HG03442 (cell line): ENCODE data around the gene MOB4.
A peak's percentile ranks its signal among the peaks of the same experiment; 100 is the strongest.
"Not testable (repeated sequence)": the region's sequence is repeated elsewhere in the genome, so short reads cannot be mapped to it uniquely, and the experiment has no call there.

ENCODE experiments used
- ATAC-seq: cut with Tn5 transposase; IDR thresholded peaks from one replicate; pipeline ENCODE4 v1.9.1; 2021; ENCODE audit warnings: mild to moderate bottlenecking, moderate library complexity; ENCODE audit not compliant: unreplicated experiment

The MOB4 gene

GRCh38 chr2:197515739-197516392 is at the start of gene MOB4:
Gene MOB4 (plus strand): TSS chr2:197516066. CDS start chr2:197516087, 21 bp downstream.
- ATAC-seq: peak; percentile 93

DNA sequence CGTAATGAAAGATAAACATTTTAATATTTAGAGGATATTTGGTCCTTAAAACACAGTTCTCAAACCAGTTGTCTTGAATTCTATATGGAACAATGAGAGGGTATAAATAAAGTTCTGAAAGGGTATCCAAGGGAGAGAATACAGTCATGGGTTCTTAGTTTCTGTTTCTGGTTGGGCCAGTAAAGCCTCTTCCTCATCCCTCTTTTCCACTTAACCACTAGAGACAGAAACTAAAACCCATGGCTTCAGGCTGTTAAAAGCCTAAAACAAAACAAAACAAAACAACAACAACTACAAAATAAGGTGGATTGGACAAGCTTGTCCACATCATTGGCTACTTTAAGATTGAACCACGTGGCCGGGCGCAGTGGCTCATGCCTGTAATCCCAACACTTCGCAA is 43.7 kb upstream of the MOB4 start:
- no peak for ATAC-seq

- ATAC-seq: no peak
These were observed 38.1 kb upstream of the MOB4 start for GRCh38 chr2:197477797-197478196.

GRCh38 chr2:197480165-197481036 is 35.5 kb upstream of the MOB4 start:
- no peak for ATAC-seq

- ATAC-seq: not testable (repeated sequence)
These were observed 31.6 kb upstream of the MOB4 start for GRCh38 chr2:197484248-197484647.

- no peak for ATAC-seq
These were observed 29.7 kb upstream of the MOB4 start for GRCh38 chr2:197486175-197486574.

DNA sequence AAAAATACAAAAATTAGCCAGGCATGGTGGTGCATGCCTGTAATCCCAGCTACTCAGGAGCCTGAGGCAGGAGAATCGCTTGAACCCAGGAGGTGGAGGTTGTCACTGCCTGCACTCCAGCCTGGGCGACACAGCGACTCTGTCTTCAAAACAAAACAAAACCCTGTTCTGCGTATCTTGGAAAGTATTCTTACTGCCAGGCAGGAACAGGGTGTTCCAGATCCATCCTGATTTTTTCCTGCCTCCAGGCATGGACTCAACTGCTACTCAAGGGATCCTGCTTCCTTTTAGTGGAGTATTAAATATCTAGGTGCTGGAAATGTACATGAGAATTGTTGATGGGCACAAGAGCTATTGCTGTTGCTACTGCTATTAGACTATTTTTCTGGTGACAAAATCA is 28.5 kb upstream of the MOB4 start:
- ATAC-seq: no peak

DNA sequence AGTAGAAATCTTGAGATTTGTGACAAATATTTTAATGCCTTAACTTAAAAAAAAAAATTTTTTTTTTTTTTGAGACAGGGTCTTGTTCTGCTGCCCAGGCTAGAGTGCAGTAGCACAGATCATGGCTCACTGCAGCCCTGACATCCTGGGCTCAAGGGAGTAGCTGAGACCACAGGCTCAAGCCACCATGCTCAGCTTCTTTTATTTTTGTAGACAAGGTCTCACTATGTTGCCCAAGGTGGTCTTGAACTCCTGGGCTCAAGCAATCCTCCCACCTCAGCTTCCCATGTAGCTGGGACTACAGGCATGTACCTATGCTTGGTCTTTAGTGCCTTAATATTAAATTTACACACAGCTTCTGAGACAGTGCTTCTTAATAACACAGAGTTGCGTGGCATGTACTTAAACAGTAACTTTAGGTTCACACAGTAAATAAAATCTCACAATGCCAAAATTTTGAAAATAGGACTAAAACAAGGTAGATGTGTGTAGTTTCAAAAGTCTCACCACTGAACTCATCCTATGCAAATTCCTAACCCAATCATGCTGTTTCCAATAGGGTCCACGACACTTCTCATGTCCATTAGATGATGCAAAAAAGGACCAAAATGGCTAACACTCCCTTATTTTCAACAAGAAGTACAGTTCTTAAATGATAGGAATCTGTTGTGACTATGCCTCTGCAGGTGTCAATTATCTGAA is 20.3 kb upstream of the MOB4 start:
- ATAC-seq: no peak

GRCh38 chr2:197496695-197497094 is 19.2 kb upstream of the MOB4 start:
- no peak for ATAC-seq

- no peak for ATAC-seq
These were observed 18.5 kb upstream of the MOB4 start for GRCh38 chr2:197497326-197497725.

DNA sequence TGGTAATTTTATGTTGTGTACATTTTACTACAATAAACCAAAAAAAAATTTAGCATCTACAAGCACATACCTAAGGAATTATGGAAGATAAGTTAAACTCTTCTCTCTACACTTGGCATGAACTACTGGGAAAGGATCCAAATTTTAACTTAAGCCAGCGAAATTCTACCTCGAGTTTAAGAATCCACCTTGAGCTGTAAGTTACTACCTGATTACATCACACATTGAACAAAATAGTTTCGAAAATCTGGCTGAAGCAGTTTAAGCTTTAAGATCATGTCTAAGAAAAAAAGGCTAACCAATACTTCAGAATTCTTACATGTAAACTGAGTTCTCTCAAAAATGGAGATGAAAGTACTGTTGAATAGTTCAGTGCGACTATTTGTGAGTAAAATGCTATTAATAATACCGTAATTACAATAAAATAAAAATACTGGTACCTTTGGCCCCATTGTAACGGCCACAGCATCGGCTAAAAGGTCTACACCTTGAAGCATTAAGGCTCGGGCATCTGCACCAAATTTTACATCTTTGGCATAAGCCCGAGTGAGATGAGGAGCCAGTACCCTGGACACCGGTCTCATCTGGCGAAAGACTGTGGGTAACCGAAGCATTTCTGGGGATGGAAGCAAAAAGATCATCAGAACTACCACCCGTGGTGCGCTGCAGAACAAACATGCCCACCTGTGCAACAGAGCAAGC is 17.5 kb upstream of the MOB4 start:
- ATAC-seq: no peak

DNA sequence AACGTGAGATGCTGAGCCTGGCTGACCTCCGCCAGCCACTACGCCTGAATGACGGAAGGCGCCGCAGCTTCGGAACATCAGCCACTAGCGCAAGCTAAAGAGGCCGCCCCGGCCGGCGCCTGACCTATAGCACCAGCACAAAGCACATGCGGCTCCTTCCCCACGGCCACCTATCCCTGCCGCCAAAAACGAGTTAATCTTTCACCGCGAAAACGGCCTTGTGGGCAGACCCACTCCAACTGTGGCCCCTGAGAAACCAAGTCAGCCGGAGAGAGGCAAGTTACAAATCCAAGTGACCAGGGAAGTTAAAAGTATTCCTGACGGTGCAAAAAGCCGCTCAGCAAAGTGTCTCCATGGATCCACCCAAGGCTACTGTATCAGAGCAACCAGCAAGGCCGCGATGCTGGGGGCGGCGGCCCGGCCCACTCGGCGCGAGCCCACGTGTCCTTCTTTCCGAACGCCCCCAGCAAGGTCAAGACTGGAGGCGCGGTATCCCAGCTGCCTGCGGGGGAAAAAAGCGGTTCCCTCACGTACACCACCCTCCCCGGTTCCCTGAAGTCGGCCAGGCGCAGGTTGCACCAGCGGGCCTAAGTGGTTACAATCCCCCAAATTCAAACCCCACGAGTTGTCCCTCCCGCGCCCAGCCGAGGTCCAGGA is 16.8 kb upstream of the MOB4 start:
- peak; percentile 14 for ATAC-seq

DNA sequence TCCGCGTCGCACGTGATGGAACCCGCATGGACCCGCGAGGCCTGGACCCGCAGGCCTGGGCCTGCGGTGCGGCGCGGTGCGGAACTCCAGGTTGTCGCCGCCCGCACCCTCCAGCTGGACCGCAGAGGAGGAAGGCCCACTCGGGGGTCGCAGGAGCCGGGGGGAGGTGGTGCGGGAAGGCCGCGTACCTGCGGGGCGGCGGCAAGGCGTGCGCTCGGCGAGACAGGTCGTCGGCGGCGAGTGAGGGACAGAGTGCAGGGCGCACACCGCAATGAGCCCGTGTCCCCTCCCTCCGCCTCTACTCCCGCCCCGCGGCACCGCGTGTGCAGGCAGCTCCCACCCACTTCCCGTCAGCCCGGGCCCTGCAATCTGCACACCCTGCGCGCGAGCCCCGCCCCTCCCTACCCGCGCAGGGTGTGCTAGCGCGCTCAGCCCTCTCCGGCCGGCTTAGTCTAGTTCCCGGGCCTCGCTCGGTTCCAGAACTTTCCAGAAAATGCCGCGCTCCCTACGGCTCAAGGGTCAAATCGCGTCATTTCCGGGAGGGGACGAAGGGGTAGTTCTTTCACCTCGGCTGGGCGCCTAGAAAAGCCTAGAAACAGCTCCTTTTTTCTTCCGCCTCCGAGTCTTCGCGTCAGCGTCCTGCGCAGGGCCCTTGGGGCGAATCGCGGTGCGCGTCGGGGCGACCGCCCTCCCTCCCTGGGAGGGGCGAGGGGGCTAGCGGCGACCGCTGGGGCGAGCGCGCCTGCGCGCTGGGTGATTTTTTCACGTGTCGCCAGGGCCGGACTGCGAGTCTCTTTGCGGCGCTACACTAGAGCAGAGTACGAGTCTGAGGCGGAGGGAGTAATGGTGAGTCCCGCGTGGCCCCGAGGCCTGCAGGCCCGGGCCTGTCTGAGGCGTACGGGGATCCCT is 16.0 kb upstream of the MOB4 start, which contains the start of the genes HSPD1 and HSPE1:
TSS of gene HSPD1 (minus strand) at position 247 of the 909 bp plus-strand sequence. CDS start 992 bp downstream, outside the sequence.
TSS of gene HSPE1 (plus strand) at position 786 of the 909 bp plus-strand sequence. CDS start at position 844, 58 bp downstream.
- ATAC-seq: peak; percentile 78

DNA sequence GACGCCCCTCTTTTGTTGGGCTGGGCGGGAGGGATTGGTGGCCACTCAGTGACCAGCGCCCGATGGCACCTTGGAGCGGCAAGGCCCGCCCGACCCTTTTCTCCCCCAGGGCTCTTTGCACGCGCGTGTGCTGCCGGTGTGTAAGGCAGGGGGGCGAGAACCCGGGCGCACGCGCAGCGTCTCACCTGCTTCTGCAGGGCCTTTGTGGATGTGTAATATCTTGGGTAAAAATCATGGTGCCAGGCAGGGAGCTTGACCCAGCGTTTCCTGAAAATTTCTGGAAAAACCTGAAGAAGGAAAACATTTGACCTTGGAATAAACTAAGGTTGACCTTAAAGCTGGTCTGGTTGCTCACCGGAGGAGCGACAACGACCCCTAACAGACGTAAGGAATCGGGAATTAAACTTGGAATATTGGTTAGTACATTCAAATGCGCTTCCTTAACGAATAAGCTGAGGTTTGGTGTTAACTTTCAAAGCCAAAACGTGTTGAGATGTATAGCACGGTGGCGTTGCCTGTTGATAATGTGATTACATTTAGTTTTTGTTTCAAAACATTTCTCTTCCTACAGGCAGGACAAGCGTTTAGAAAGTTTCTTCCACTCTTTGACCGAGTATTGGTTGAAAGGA is 15.2 kb upstream of the MOB4 start:
- peak; percentile 2 for ATAC-seq

- ATAC-seq: no peak
These were observed 13.7 kb upstream of the MOB4 start for GRCh38 chr2:197502201-197502600.

GRCh38 chr2:197502685-197503084 is 13.2 kb upstream of the MOB4 start:
- no peak for ATAC-seq

DNA sequence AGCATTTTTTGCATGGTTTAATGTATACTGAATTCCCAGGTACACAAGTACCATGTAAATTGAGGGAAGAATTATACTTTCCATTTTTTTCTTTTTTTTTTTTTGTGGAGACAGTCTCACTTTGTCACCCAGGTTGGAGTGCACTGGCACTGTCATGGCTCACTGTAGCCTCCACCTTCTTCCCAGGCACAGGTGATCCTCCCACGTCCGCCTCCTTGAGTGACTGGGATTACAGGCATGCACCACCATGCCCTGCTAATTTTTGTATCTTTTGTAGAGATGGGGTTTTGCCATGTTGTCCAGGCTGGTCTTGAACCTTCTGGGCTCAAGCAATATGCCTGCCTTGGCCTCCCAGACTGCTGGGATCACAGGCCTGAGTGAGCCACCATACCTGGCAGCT is 11.9 kb upstream of the MOB4 start:
- no peak for ATAC-seq

DNA sequence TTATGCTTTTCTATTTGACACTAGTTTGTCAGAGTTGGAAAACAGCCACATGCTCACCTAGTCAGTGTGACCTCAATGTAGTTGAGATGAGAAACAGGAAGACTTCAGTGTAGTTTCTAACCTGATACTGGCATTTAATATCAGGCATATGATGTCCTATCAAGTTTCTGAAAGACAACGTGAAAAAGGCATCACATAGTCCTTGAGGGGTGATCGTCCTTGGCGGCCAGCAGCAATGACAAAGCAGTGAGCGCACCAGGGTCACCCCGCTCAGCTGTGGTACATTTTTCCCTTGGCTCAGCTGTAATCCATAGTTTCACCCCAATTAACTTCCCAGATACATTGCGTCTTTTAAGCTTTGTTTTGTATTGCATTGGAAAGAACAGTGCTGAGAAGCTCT is 11.4 kb upstream of the MOB4 start:
- ATAC-seq: no peak

- no peak for ATAC-seq
These were observed 9.2 kb upstream of the MOB4 start for GRCh38 chr2:197506658-197507057.
